ENCODE data around the gene CFAP20. TPM values are rescaled to one million over a fixed set of nuclear protein-coding genes. Genes with fewer than 3 reads are reported as not detected.

The CFAP20 gene
- polyA plus RNA-seq, 1 donor from 2014 or later: 210 TPM

GRCh38 chr16:58128181-58128631, 975 bp downstream of the CFAP20 start:
- TF ChIP-seq EP300 (conservative IDR thresholded peaks at IDR 0.05; ENCODE audit: poor library complexity, severe bottlenecking) (no peak), EZH2 (IDR thresholded peaks at IDR 0.05; ENCODE audit: borderline replicate concordance, insufficient read depth, low read length, poor library complexity, severe bottlenecking) (no peak), POLR2AphosphoS5 (IDR thresholded peaks at IDR 0.05) (no peak), REST (IDR thresholded peaks at IDR 0.05; ENCODE audit: borderline replicate concordance) (no peak), RAD21 (conservative IDR thresholded peaks at IDR 0.05) (no peak), TAF1 (IDR thresholded peaks at IDR 0.05; ENCODE audit: low read depth) (no peak), SMC3 (conservative IDR thresholded peaks at IDR 0.05; ENCODE audit: poor library complexity) (no peak), CTCF (IDR thresholded peaks at IDR 0.05; ENCODE audit: poor library complexity, severe bottlenecking) (no peak), MXI1 (conservative IDR thresholded peaks at IDR 0.05; ENCODE audit: poor library complexity, severe bottlenecking) (no peak)
- Histone ChIP-seq H3K36me3 (ENCODE audit: insufficient read depth, low read length) (no peaks in the 10 kb centered on the region), H4K20me1 (ENCODE audit: insufficient read depth) (peaks cover 10% of the 10 kb centered on the region), H3K79me2 (replicated peaks; ENCODE audit: insufficient read depth, low read length) (peaks cover 53% of the 10 kb centered on the region), H3F3A (ENCODE audit: insufficient read depth, low read length, poor library complexity, severe bottlenecking) (peaks cover 9% of the 10 kb centered on the region), H3K27me3 (ENCODE audit: insufficient read depth, low read depth, low read length) (no peaks in the 10 kb centered on the region), H3K4me2 (ENCODE audit: low read length) (peak overlapping the region; percentile 97), H3K9ac (ENCODE audit: low read length) (peak overlapping the region; percentile 96), H3K9me2 (ENCODE audit: insufficient read depth, low read length) (no peaks in the 10 kb centered on the region), H3K27ac (ENCODE audit: low read length) (peak overlapping the region; percentile 96), H3K4me3 (ENCODE audit: low read length) (peak overlapping the region; percentile 91), H2AFZ (ENCODE audit: low read depth, low read length) (no peak overlapping the region), H3K9me3 (ENCODE audit: low read length) (no peaks in the 10 kb centered on the region)

- Histone ChIP-seq H3K9me3 (ENCODE audit: low read length) (no peaks in the 10 kb centered on the region), H3K9ac (ENCODE audit: low read length) (peak overlapping the region; percentile 96), H3K36me3 (ENCODE audit: insufficient read depth, low read length) (no peaks in the 10 kb centered on the region), H3K27me3 (ENCODE audit: insufficient read depth, low read depth, low read length) (no peaks in the 10 kb centered on the region), H4K20me1 (ENCODE audit: insufficient read depth) (peaks cover 10% of the 10 kb centered on the region), H3K27ac (ENCODE audit: low read length) (peak overlapping the region; percentile 96), H2AFZ (ENCODE audit: low read depth, low read length) (no peak overlapping the region), H3K4me3 (ENCODE audit: low read length) (peak overlapping the region; percentile 91), H3F3A (ENCODE audit: insufficient read depth, low read length, poor library complexity, severe bottlenecking) (peaks cover 9% of the 10 kb centered on the region), H3K4me2 (ENCODE audit: low read length) (peak overlapping the region; percentile 97), H3K79me2 (replicated peaks; ENCODE audit: insufficient read depth, low read length) (peaks cover 56% of the 10 kb centered on the region), H3K9me2 (ENCODE audit: insufficient read depth, low read length) (no peaks in the 10 kb centered on the region)
- TF ChIP-seq EP300 (conservative IDR thresholded peaks at IDR 0.05; ENCODE audit: poor library complexity, severe bottlenecking): no peak
- TF ChIP-seq CTCF (IDR thresholded peaks at IDR 0.05; ENCODE audit: poor library complexity, severe bottlenecking): peak; percentile 14
Observed at GRCh38 chr16:58127634-58128033, 1.5 kb downstream of the CFAP20 start.
